Ishikawa (cell line): ENCODE measurements around the gene EDEM3.

Source experiments
- CEBPB ChIP-seq: IDR thresholded peaks from 2 replicates; pipeline ENCODE4 v1.6.1; 2012
- CREB1 ChIP-seq: IDR thresholded peaks from 2 replicates; pipeline ENCODE4 v1.6.1; 2012; ENCODE audit warnings: low read depth
- EGR1 ChIP-seq: IDR thresholded peaks from 2 replicates; pipeline ENCODE4 v1.6.1; 2012
- EP300 ChIP-seq: IDR thresholded peaks from 2 replicates; pipeline ENCODE4 v1.6.1; 2012; ENCODE audit warnings: borderline replicate concordance
- FOXM1 ChIP-seq: IDR thresholded peaks from 2 replicates; pipeline ENCODE4 v1.6.1; 2012; ENCODE audit warnings: low read depth, borderline replicate concordance
- MAX ChIP-seq: IDR thresholded peaks from 2 replicates; pipeline ENCODE4 v1.6.1; 2012
- RAD21 ChIP-seq: IDR thresholded peaks from 2 replicates; pipeline ENCODE4 v1.6.1; 2012; ENCODE audit warnings: low read depth
- REST ChIP-seq: IDR thresholded peaks from 2 replicates; pipeline ENCODE4 v1.6.1; 2012; ENCODE audit warnings: low read depth, mild to moderate bottlenecking
- TAF1 ChIP-seq: IDR thresholded peaks from 2 replicates; pipeline ENCODE4 v1.6.1; 2012; ENCODE audit warnings: low read depth, mild to moderate bottlenecking
- TEAD4 ChIP-seq: IDR thresholded peaks from 2 replicates; pipeline ENCODE4 v1.6.1; 2012
- USF1 ChIP-seq: IDR thresholded peaks from 2 replicates; pipeline ENCODE4 v1.6.1; 2012
- YY1 ChIP-seq: IDR thresholded peaks from 2 replicates; pipeline ENCODE4 v1.6.1; 2012; ENCODE audit warnings: low read depth
- ZBTB7A ChIP-seq: IDR thresholded peaks from 2 replicates; pipeline ENCODE4 v1.6.1; 2012; ENCODE audit warnings: low read depth

- TF ChIP-seq MAX, result no peak
- TF ChIP-seq TAF1, result no peak
- TF ChIP-seq TEAD4, result no peak
- no peak for TF ChIP-seq EGR1
- no peak for TF ChIP-seq EP300
- TF ChIP-seq USF1, result no peak
- TF ChIP-seq REST, result no peak
- TF ChIP-seq RAD21, result no peak
- no peak for TF ChIP-seq FOXM1
- no peak for TF ChIP-seq YY1
- TF ChIP-seq ZBTB7A, result no peak
- no peak for TF ChIP-seq CREB1
- no peak for TF ChIP-seq CEBPB
Measured at GRCh38 chr1:184793967-184794366, 39.3 kb upstream of the EDEM3 start.
